Lung (tissue), 12 donors: ENCODE measurements around the gene ADAMTSL1. TPM values are rescaled to one million over a fixed set of nuclear protein-coding genes. Genes with fewer than 3 reads are reported as not detected.

ENCODE experiments used
- ATAC-seq: fragments of 200-7000 bp; cut with Tn5 transposase; one replicate; pipeline ENCODE4 v1.9.1; 2020; ENCODE audit warnings: moderate number of reproducible peaks; ENCODE audit not compliant: insufficient read depth, low FRiP score
- DNase-seq, 3 donors: peaks; one replicate each; pipeline ENCODE4 v3.0.0-alpha.2; 2013 to 2017
- H3K27ac ChIP-seq, 2 donors: one replicate each; pipeline ENCODE4 v1.5.1; 2013; ENCODE audit warnings: mild to moderate bottlenecking in 2 of 2, moderate library complexity in 2 of 2, control low read depth in 1 of 2, inconsistent platforms in 1 of 2, low read depth in 1 of 2, low read length in 1 of 2
- H3K27me3 ChIP-seq, 3 donors: one replicate each; pipeline ENCODE4 v1.5.1; 2013; ENCODE audit warnings: low read length in 2 of 3; ENCODE audit not compliant: control insufficient read depth in 3 of 3, insufficient read depth in 3 of 3
- H3K36me3 ChIP-seq, 4 donors: one replicate each; pipeline ENCODE4 v1.5.1; 2013; ENCODE audit warnings: low read length in 4 of 4, mild to moderate bottlenecking in 1 of 4, moderate library complexity in 1 of 4; ENCODE audit not compliant: control insufficient read depth in 4 of 4, insufficient read depth in 4 of 4
- H3K4me1 ChIP-seq, 5 donors: one replicate each; pipeline ENCODE4 v1.5.1; 2013; ENCODE audit warnings: low read length in 5 of 5, mild to moderate bottlenecking in 2 of 5, moderate library complexity in 1 of 5; ENCODE audit not compliant: control insufficient read depth in 5 of 5, insufficient read depth in 5 of 5
- H3K4me3 ChIP-seq: one replicate; pipeline ENCODE4 v1.5.1; 2013; ENCODE audit warnings: mild to moderate bottlenecking, control low read depth, moderate library complexity
- H3K9ac ChIP-seq, 2 donors: one replicate each; pipeline ENCODE4 v1.5.1; 2013; ENCODE audit warnings: low read length in 2 of 2, control low read depth in 1 of 2; ENCODE audit not compliant: insufficient read depth in 1 of 2
- H3K9me3 ChIP-seq, 4 donors: one replicate each; pipeline ENCODE4 v1.5.1; 2013; ENCODE audit warnings: low read length in 3 of 4, mild to moderate bottlenecking in 1 of 4, moderate library complexity in 1 of 4; ENCODE audit not compliant: control insufficient read depth in 4 of 4, insufficient read depth in 3 of 4
- CTCF ChIP-seq: IDR thresholded peaks from 2 replicates; pipeline ENCODE4 v1.5.1; 2012; ENCODE audit warnings: mild to moderate bottlenecking; ENCODE audit errors: control extremely low read depth, extremely low read depth
- WGBS, 2 donors: extraction: QIAGEN DNeasy Blood & Tissue Kit; methylation state at CpG; one replicate each; pipeline ENCODE4 v1.1.7; 2013; 5-methylcytosine and 5-hydroxymethylcytosine counted together
- polyA plus RNA-seq, 2 donors: library from polyadenylated mRNA; stranded (reverse); fragments of 200-250 nt; gene quantifications; one replicate each; pipeline ENCODE4 v1.2.1, GENCODE V29; 2013
- total RNA-seq, 2 donors: library from RNA; depleted of rRNA in 1 of 2; stranded (reverse); fragments of >200 nt in 1 of 2; gene quantifications; one replicate each; pipeline ENCODE4 v1.2.1, GENCODE V29; 2014 to 2021
- donor health status: control.
- donor health status: control.
- donor health status: Bipolar disorder and iron deficiency.
- donor health status: healthy.
- donor health status: DM: yes; HTN: yes; CAD: no.

The ADAMTSL1 gene
- total and polyA plus RNA-seq, 4 donors: 0.25 to 36.2 (median 1.4) TPM

DNA sequence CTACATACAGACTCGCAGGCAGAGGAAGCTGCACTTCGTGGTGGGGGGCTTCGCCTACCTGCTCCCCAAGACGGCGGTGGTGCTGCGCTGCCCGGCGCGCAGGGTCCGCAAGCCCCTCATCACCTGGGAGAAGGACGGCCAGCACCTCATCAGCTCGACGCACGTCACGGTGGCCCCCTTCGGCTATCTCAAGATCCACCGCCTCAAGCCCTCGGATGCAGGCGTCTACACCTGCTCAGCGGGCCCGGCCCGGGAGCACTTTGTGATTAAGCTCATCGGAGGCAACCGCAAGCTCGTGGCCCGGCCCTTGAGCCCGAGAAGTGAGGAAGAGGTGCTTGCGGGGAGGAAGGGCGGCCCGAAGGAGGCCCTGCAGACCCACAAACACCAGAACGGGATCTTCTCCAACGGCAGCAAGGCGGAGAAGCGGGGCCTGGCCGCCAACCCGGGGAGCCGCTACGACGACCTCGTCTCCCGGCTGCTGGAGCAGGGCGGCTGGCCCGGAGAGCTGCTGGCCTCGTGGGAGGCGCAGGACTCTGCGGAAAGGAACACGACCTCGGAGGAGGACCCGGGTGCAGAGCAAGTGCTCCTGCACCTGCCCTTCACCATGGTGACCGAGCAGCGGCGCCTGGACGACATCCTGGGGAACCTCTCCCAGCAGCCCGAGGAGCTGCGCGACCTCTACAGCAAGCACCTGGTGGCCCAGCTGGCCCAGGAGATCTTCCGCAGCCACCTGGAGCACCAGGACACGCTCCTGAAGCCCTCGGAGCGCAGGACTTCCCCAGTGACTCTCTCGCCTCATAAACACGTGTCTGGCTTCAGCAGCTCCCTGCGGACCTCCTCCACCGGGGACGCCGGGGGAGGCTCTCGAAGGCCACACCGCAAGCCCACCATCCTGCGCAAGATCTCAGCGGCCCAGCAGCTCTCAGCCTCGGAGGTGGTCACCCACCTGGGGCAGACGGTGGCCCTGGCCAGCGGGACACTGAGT, 303.2 kb downstream of the ADAMTSL1 start:
- ATAC-seq (no peak), DNase-seq (no peak)
- no peak overlapping the region for H3K9ac ChIP-seq
- H3K36me3 ChIP-seq: no peaks in the 10 kb centered on the region
- TF ChIP-seq CTCF: no peak
- H3K27me3 ChIP-seq: no peaks in the 10 kb centered on the region
- H3K9me3 ChIP-seq: no peaks in the 10 kb centered on the region
- H3K27ac ChIP-seq: no peak overlapping the region
- 97 to 98% methylated on average over 73 of the region's 73 CpGs for WGBS, 2 donors
- H3K4me1 ChIP-seq: no peaks in the 10 kb centered on the region
- H3K4me3 ChIP-seq: no peak overlapping the region

GRCh38 chr9:18778147-18778546, 304.2 kb downstream of the ADAMTSL1 start:
- Histone ChIP-seq H3K9me3 (no peaks in the 10 kb centered on the region), H3K4me3 (no peak overlapping the region), H3K36me3 (no peaks in the 10 kb centered on the region), H3K27ac (no peak overlapping the region), H3K9ac (no peak overlapping the region), H3K27me3 (no peaks in the 10 kb centered on the region), H3K4me1 (no peaks in the 10 kb centered on the region)
- no peak for TF ChIP-seq CTCF
- ATAC-seq (no peak), DNase-seq (no peak)
- 79 to 85% methylated on average over 2 of the region's 2 CpGs for WGBS, 2 donors

DNA sequence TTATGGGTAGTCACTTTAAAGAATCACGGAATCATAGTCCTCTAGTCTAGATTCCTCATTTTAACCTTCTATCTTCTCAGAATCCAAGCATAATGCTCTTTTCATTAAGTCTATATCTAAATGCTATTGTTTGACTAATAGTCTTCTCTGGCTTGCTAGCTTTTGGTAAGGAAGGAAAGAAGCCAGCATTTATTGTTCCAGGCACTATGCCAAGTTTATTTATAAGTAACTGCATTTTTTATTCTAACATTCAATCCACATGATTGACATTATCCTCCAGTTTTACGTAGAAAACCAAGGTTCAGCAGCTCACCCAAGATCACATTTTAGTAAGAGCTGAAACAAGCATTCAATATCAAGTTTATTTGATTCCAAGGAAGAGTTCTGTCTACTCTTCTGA, 304.9 kb downstream of the ADAMTSL1 start:
- H3K4me1 ChIP-seq: no peaks in the 10 kb centered on the region
- no peak overlapping the region for H3K4me3 ChIP-seq
- no peak for TF ChIP-seq CTCF
- H3K27me3 ChIP-seq: no peaks in the 10 kb centered on the region
- no peaks in the 10 kb centered on the region for H3K9me3 ChIP-seq
- H3K9ac ChIP-seq: no peak overlapping the region
- ATAC-seq: no peak
- DNase-seq: no peak
- H3K36me3 ChIP-seq: no peaks in the 10 kb centered on the region
- H3K27ac ChIP-seq: no peak overlapping the region
- WGBS, 2 donors: 85 to 89% methylated on average over 2 of the region's 2 CpGs
